Choroid plexus epithelial cell (primary cell): Measurements from ENCODE around the gene FCMR.

Experiments used
- DNase-seq: peaks from one replicate; pipeline ENCODE4 v3.0.0-alpha.2; 2010; ENCODE audit warnings: low read depth
- H3K4me3 ChIP-seq: 2 replicates; pipeline ENCODE4 v1.5.1; 2011; ENCODE audit warnings: low read depth, mild to moderate bottlenecking, control low read depth, low read length, moderate library complexity
- TF ChIP-seq, protein P1 (sequence below): conservative IDR thresholded peaks from 2 replicates; pipeline ENCODE4 v1.5.1; 2011; ENCODE audit warnings: low read depth, mild to moderate bottlenecking, control low read depth, inconsistent platforms, low read length, moderate library complexity

The FCMR gene

DNA sequence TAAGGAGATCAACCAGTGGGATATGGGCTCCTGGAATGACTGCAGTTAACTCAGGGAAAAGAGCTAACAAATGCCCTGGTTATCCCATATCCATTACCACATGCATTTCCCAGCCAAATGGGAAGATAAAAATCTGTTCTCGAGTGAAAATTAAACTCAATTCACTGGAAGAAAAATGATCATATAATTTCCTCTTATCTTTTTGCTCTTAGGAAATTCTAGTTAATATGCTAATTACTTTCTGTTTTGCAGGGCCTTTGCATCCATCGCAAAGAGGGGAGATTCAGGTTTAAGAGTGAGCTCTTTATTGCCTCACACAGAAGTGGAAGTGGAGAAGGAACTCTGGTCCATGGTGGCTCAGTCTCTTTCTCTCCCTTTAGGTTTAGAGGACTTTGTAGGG is 28.4 kb downstream of the FCMR start:
- no peak for DNase-seq
- H3K4me3 ChIP-seq: no peak overlapping the region
- TF ChIP-seq, protein P1, sequence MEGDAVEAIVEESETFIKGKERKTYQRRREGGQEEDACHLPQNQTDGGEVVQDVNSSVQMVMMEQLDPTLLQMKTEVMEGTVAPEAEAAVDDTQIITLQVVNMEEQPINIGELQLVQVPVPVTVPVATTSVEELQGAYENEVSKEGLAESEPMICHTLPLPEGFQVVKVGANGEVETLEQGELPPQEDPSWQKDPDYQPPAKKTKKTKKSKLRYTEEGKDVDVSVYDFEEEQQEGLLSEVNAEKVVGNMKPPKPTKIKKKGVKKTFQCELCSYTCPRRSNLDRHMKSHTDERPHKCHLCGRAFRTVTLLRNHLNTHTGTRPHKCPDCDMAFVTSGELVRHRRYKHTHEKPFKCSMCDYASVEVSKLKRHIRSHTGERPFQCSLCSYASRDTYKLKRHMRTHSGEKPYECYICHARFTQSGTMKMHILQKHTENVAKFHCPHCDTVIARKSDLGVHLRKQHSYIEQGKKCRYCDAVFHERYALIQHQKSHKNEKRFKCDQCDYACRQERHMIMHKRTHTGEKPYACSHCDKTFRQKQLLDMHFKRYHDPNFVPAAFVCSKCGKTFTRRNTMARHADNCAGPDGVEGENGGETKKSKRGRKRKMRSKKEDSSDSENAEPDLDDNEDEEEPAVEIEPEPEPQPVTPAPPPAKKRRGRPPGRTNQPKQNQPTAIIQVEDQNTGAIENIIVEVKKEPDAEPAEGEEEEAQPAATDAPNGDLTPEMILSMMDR: no peak

DNA sequence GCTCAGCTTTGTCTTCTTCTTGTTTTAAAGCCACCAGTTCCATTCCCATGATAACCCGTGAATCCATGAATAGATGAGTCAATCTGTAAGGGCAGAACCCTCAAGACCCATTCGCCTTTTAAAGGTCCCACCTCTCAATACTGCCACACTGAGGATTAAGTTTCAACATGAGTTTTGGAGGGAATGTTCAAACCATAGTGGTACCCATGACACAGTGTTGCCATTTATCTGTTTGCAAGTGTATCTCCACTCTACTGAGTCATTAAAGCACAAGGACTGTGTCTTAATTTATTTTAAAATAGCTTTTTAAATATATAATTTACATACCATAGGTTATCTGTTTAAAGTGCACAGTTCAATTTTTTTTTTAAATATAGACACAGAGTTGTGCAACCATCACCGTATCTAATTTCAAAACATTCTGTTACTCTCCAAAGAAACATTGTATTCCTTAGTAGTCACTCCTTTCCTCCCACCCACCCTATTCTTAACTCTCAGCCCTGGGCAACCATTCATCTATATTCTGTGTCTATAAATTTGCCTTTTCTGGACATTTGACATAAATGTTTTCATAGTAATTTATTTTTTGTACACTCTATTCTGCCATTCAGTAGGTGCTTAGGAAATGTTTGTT is 29.3 kb downstream of the FCMR start:
- peak; percentile 74 for DNase-seq
- TF ChIP-seq, protein P1: no peak
- H3K4me3 ChIP-seq: no peak overlapping the region

DNA sequence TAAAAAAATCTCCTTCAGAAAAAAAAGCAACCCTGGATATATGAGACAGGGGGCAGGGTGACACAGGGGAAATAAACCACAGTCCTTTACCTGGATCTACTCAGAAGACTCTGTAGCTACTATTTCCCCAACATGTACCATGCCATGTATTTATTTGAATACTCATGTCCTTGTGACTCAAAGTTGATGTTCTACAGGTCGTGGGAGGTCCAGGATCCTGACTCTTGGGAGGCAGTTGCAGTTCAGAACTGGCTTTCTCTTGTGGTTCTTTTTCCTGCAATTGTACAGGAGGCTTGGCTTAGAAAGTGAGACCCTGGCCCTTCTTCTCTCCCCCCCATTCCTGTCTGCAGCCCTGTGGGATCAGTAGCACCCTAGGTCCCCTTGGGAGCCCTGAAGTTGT is 30.3 kb downstream of the FCMR start:
- DNase-seq: peak; percentile 31
- TF ChIP-seq, protein P1: no peak
- no peak overlapping the region for H3K4me3 ChIP-seq

DNA sequence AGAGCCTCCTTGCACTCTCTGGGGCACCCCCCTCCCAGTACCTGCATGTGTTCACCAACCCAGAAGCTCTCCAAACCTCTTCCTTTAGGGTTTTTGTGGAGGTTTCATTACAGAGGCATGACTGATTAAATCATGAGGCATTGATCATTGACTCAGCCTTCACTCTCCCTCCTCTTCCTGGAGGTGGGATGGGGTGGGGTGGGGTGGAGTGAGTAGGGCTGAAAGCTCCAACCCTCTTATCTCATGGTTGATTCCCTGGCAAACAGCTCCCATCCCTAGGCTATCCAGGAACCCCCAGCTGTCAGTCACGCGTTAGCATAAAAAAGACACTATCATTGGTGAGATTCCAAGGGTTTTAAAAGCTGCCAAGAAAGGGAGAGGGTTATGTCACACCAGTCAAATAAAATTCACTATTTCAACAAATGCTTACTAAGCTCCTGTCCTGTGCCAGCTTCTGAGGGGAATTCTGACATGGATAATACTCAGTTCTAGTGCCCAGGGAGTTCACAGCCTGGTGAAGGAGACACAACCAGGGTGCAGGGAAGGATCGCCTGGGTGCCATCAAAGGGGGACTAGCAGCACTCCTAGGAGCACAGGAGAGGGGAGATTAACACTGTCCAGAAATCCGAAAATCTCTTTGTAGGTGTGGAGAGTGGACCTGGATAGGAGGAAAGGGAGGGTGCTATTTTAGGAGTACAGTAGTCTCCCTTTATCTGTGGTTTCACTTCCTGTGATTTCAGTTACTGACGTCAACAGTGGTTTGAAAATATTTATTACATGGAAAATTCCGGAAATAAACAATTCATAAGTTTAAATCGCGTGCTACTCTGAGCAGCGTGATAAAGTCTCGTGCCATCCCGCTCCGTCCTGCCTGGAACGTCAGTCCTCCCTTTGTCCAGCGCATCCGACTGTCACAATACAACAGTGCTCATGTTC is 31.3 kb downstream of the FCMR start:
- DNase-seq: peak; percentile 86
- H3K4me3 ChIP-seq: no peak overlapping the region
- TF ChIP-seq, protein P1: no peak

DNA sequence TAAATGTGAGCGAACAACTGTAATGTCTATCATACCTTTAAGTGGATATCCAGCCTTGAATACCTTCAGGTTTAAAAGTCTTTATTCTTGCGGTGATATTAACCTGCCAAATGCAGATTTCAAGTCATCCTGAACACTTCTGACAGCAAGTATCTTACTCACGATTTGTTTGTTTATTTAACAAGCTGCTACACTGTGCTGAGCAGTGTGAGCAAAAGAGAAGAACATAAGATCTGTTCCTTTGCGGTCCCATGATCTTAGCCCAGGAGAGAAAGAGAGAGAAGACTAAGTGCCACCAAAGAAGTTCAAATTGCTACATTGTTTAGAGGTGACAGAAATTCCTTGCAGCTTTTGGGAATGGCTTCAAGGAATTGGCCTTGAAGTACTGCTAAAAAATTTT is 34.0 kb downstream of the FCMR start:
- DNase-seq: peak; percentile 55
- TF ChIP-seq, protein P1: no peak
- H3K4me3 ChIP-seq: no peak overlapping the region

DNA sequence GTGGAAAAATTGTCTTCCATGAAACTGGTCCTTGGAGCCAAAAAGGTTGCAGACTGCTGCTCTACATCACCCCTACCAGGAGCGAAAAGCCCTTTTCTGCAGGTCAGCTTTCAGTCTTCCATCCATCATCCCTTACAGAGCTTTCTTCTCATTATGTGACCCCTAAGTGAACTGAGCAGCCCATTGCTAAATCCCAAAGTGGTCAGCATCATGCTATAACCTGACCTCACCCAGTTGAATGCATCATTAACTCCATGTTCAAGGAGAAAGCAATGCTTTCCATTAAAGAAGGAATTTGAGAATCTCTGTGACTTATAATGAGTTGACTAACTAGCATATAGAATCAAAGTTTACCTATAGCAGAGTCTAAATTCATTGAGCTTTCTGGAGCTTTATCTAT is 34.9 kb downstream of the FCMR start:
- TF ChIP-seq, protein P1: no peak
- DNase-seq: no peak
- H3K4me3 ChIP-seq: no peak overlapping the region
